WI38 (cell line): ENCODE data around the gene MGMT.

Experiments
- H3K4me3 ChIP-seq: 2 replicates; pipeline ENCODE4 v1.5.1; 2011; ENCODE audit warnings: low read depth, mild to moderate bottlenecking, control low read depth, low read length
- CTCF ChIP-seq: IDR thresholded peaks from 2 replicates; pipeline ENCODE4 v1.5.1; 2012; ENCODE audit warnings: low read depth, mild to moderate bottlenecking, control low read depth, low read length

The MGMT gene

GRCh38 chr10:129552119-129552518 lies 85.1 kb downstream of the MGMT start:
- no peak for TF ChIP-seq CTCF
- no peak overlapping the region for H3K4me3 ChIP-seq

DNA sequence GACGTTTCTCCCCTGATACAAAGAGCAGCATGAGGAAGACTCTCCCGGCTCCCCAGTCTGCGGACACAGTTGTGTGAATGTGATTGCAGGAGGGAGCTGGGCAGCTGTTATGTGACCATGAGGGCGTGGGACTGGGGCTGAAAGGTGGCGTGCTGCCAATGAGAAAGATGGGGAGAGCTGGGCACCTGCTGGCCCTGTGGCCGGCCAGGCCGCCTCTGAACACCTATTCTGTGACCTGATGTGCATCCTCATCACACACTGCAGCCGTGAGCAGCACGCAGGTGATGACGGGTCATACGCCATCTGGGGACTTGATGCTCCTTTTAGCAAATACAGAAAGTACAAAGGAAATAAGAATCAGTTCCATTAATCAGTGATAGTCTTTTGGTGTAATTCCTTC lies 86.9 kb downstream of the MGMT start:
- TF ChIP-seq CTCF, result no peak
- no peak overlapping the region for H3K4me3 ChIP-seq

DNA sequence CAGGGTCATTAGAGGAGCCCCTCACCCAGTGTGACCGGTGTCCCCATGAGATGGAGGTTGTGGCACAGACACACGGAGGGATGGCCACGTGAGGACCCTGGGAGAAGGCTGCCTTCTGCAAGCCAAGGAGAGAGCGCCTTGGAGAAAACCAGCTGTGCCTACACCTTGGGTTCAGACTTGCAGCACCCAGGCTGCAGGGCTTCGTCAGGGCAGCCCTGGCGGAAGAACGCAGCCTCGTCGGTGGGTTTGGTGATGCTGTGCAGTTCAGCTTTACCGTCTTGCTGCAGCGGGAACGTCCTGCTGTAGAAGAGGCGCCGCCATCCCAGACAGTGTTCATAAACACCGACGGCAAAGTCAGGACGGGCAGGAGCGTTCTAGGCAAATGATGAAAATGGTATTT lies 89.3 kb downstream of the MGMT start:
- no peak for TF ChIP-seq CTCF
- no peak overlapping the region for H3K4me3 ChIP-seq

GRCh38 chr10:129560361-129560760 lies 93.3 kb downstream of the MGMT start:
- TF ChIP-seq CTCF, result no peak
- no peak overlapping the region for H3K4me3 ChIP-seq

GRCh38 chr10:129562487-129562886 lies 95.4 kb downstream of the MGMT start:
- no peak for TF ChIP-seq CTCF
- H3K4me3 ChIP-seq, result no peak overlapping the region

GRCh38 chr10:129564923-129565322 lies 97.9 kb downstream of the MGMT start:
- H3K4me3 ChIP-seq, result no peak overlapping the region
- no peak for TF ChIP-seq CTCF

DNA sequence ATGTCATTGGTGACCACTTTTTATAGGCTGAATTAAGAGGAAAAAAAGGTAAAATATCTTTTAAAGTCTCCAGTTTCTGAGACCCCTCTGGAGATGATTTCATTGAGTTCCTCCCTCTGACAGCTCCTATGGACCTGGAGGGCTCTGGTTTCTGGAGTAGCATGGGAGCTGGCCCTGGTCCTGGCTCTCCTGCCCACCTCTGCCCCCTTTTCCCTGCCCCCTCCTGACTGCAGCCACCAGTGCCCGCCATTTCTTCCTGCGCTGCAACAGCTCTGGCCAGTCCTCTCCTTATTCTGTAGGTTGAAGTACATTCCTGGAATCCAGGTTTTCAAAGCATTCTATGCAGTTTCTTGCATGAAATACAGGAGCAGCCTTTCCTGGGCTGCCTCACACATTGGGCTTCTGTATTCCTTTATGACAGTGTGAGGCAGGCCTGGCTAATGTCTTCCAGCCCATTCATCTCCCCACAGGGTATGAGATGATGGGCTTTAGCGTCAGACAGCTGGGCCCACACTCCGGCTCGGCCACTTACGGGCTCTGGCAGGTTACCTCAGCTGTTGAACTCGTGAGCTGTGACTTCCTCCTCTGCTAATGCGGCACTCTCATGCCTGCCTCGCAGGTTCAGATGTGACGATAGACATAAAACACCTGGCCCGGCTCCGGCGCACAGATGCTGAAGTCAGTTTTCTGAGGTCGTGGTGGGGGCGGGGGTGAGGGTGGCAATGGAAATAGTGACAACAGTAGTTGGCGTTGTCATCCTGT lies 101.7 kb downstream of the MGMT start:
- H3K4me3 ChIP-seq, result no peak overlapping the region
- no peak for TF ChIP-seq CTCF
